Activated CD8-positive, alpha-beta T cell treated with anti-CD3 and anti-CD28 coated beads for 36 hours (primary cell): ENCODE results near the gene YKT6. TPM values are rescaled to one million over a fixed set of nuclear protein-coding genes. Genes with fewer than 3 reads are reported as not detected.

Experiments used
- ATAC-seq: fragments of 200-7000 bp; cut with Tn5 transposase; one replicate; pipeline ENCODE4 v1.10.0; 2021; ENCODE audit warnings: mild to moderate bottlenecking, moderate library complexity
- CTCF ChIA-PET: fragments of 350-600 bp; sonication (Branson Sonifier 250); formaldehyde crosslinking; loops from one replicate; lab custom pipeline; 2021; ENCODE audit warnings: antibody characterized with exemption; lab: Charles Lee
- POLR2A ChIA-PET: fragments of 350-600 bp; sonication (Branson Sonifier 250); formaldehyde crosslinking; loops from one replicate; lab custom pipeline; 2021; ENCODE audit warnings: antibody characterized with exemption; lab: Charles Lee
- DNase-seq: peaks from one replicate; pipeline ENCODE4 v3.0.0-alpha.2; 2020
- H3K27ac Mint-ChIP-seq: one replicate; pipeline ENCODE4 v1.8.0; 2021; ENCODE audit warnings: mild to moderate bottlenecking, mixed read lengths
- H3K27me3 Mint-ChIP-seq: one replicate; pipeline ENCODE4 v1.8.0; 2021; ENCODE audit warnings: mixed read lengths
- H3K36me3 Mint-ChIP-seq: one replicate; pipeline ENCODE4 v1.8.0; 2021; ENCODE audit warnings: low read depth, mixed read lengths
- H3K4me1 Mint-ChIP-seq: one replicate; pipeline ENCODE4 v1.8.0; 2021; ENCODE audit warnings: low read depth, mixed read lengths
- H3K4me3 Mint-ChIP-seq: one replicate; pipeline ENCODE4 v1.8.0; 2021; ENCODE audit warnings: mild to moderate bottlenecking, moderate library complexity, mixed read lengths
- H3K9me3 Mint-ChIP-seq: one replicate; pipeline ENCODE4 v1.8.0; 2021; ENCODE audit warnings: mixed read lengths
- intact Hi-C: fragments of 100-400 bp; cut with micrococcal nuclease; formaldehyde crosslinking; loops from one replicate; pipeline ENCODE4 v1.10.0; 2022
- total RNA-seq, 2 experiments: library from RNA; stranded (reverse); gene quantifications; one replicate each; pipeline ENCODE4 v1.2.3, GENCODE V29; 2021
- TF ChIP-seq, protein P1 (sequence below): fragments of 200-600 bp; IDR thresholded peaks from one replicate; pipeline ENCODE4 v1.8.0; 2022; ENCODE audit warnings: antibody characterized with exemption, mild to moderate bottlenecking

YKT6 gene
- total RNA-seq, 2 experiments from 2014 or later = 49.3 to 50.9 TPM

DNA sequence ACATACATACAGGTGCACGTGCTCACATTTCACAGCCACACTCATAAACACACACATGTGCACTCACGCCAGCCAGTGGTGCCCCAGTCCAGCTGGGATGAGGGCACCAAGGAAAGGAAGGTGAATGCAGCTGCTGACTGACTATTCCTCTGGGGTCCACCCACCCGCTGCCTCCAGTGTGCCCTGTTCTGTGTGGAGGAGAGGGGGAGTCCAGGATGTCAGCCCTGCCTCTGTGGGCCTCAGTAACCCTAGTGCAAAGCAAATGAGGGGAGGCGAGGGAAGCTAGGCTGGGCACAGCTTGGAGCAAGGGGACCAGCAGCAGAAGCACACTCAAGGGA is 57.6 kb downstream of the YKT6 start:
- no peaks in the 10 kb centered on the region for H3K27me3 Mint-ChIP-seq
- DNase-seq = no peak
- intact Hi-C loops = no loop called here
- ChIA-PET POLR2A (interaction anchor here (0.8 to 1.6 kb wide), 5 partner anchors 10 to 232 kb away, joined by 3 to 6 read pairs (median 4); partner anchors contain the start of genes DBNL and NUDCD3), CTCF (interaction anchor here (0.7 to 2.6 kb wide), 8 partner anchors 16 to 307 kb away, joined by 3 to 15 read pairs (median 4); partner anchors contain the start of gene DBNL)
- H3K27ac Mint-ChIP-seq = peak overlapping the region; percentile 85
- H3K36me3 Mint-ChIP-seq = no peaks in the 10 kb centered on the region
- TF ChIP-seq, protein P1, sequence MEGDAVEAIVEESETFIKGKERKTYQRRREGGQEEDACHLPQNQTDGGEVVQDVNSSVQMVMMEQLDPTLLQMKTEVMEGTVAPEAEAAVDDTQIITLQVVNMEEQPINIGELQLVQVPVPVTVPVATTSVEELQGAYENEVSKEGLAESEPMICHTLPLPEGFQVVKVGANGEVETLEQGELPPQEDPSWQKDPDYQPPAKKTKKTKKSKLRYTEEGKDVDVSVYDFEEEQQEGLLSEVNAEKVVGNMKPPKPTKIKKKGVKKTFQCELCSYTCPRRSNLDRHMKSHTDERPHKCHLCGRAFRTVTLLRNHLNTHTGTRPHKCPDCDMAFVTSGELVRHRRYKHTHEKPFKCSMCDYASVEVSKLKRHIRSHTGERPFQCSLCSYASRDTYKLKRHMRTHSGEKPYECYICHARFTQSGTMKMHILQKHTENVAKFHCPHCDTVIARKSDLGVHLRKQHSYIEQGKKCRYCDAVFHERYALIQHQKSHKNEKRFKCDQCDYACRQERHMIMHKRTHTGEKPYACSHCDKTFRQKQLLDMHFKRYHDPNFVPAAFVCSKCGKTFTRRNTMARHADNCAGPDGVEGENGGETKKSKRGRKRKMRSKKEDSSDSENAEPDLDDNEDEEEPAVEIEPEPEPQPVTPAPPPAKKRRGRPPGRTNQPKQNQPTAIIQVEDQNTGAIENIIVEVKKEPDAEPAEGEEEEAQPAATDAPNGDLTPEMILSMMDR = no peak
- H3K9me3 Mint-ChIP-seq = peaks cover 4% of the 10 kb centered on the region
- ATAC-seq = peak; percentile 8
- peaks cover 52% of the 10 kb centered on the region for H3K4me1 Mint-ChIP-seq
- peak overlapping the region; percentile 20 for H3K4me3 Mint-ChIP-seq

DNA sequence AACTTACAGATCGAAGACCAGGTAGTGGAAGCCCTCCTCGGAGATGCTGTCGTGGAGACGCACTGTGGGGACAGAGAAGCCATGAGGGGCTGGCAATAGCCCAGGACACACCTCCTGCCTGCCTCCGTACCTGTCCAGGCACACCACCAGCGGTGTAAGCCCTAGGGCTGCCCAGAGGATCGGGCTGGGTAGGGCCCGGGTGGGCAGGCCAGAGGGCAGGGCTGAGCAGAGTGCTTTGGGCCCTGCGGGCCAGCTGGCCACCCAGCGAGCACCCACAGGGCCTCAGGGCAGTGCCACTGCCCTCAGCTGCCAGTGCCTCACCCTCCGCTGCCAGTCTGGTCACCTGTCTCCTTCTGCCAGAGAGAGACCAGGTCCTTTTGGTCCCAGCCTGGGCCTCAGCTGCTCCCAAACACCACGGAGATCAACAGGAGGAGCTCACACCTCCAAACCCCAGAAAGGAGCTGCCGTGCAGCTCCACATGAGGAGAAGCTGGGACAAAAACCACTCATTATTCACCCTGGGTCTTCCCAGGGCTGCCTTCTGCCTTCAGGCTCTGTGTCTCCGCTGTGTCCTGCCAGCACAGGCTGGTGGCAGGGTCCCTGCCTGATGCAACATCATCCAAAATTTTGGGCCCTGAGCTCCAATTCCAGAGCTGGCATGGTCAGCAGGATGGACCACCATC is 58.2 kb downstream of the YKT6 start:
- H3K4me3 Mint-ChIP-seq = no peak overlapping the region
- no peaks in the 10 kb centered on the region for H3K27me3 Mint-ChIP-seq
- ATAC-seq (no peak), DNase-seq (no peak)
- intact Hi-C loops = no loop called here
- TF ChIP-seq, protein P1 = no peak
- H3K4me1 Mint-ChIP-seq = peaks cover 56% of the 10 kb centered on the region
- POLR2A ChIA-PET = interaction anchor here (0.6 to 1.5 kb wide), 5 partner anchors 12 to 232 kb away, joined by 3 to 4 read pairs (median 3); partner anchors contain the start of gene NUDCD3
- H3K36me3 Mint-ChIP-seq = no peaks in the 10 kb centered on the region
- CTCF ChIA-PET = interaction anchor here (1.1 to 2.6 kb wide), 5 partner anchors 16 to 306 kb away, joined by 3 to 15 read pairs (median 3); no protein-coding TSS in a partner anchor
- peaks cover 4% of the 10 kb centered on the region for H3K9me3 Mint-ChIP-seq
- H3K27ac Mint-ChIP-seq = peak overlapping the region; percentile 85

DNA sequence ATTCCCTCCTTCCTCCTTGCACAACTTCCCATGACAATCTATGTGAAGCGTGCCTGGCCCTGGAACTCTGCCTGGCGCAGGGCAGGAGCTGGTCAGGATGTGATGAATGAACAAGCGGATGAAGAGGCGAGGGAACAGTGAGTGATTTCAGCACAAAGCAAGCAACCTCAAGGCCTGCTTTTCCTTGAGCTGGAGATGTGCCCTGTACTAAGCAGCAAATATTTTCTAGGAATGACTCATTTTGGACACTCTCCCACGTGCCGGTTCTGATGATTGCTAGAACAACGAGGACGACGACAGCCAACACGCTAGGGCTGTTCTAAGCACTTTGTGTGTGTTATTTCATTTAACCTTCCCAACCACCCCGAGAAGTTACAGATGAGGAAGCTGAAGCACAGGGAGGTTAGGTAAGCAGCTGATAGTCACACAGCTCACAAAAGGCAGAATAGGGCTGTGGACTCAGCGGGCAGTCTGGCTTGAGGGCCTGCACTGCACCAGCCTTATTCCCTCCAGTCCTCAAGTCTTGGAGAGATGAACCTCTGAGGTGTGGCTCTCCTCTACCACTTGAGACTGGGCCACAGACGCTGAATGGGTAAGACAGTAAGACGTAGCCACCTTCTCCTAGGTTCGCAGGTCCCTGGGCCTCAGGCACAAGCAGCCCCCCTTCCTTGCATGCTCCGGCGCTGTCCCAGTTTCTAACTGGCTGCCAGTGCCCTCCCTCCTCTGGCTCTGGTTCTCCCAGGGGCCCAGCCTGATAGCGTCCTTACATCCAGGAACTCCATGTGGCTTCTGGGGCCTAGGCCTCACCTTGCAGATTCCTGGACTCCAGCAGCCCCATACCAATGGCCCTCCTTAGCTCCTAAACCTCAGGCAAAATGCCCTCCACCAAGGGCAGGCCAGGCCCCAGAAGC is 59.0 kb downstream of the YKT6 start:
- Mint-ChIP-seq H3K27me3 (no peaks in the 10 kb centered on the region), H3K4me3 (no peak overlapping the region), H3K9me3 (peaks cover 2% of the 10 kb centered on the region), H3K27ac (peak overlapping the region; percentile 82), H3K4me1 (peaks cover 56% of the 10 kb centered on the region), H3K36me3 (no peaks in the 10 kb centered on the region)
- intact Hi-C loops = no loop called here
- ATAC-seq = no peak
- TF ChIP-seq, protein P1 = no peak
- ChIA-PET POLR2A (interaction anchor here (0.6 to 1.5 kb wide), 5 partner anchors 10 to 231 kb away, joined by 3 read pairs; partner anchors contain the start of gene NUDCD3), CTCF (interaction anchor here (1.3 to 2.6 kb wide), 3 partner anchors 17 to 48 kb away, joined by 3 to 15 read pairs (median 3); no protein-coding TSS in a partner anchor)
- DNase-seq = peak; percentile 13

DNA sequence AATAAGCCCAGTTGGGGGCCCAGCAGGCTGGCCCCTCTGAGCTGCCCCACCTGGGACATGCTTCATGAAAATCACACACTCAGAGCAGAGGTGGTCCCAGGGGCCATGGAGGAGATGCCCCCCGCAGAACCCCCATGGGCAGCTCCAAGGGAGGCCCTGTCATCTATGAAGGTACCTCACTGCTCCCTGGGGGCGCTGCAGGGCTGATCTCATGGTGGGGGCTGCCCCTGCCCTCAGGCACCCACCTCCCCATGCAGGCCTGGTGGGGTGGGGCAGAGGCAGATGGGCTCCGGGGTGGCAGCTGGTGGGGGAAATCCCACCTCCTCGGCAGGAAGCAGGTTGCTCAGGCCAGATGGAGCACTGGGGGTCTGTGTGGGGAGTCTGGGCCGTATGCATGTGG is 60.5 kb downstream of the YKT6 start:
- ChIA-PET POLR2A (interaction anchor here (0.7 kb wide), 1 partner anchor 226 kb away, joined by 3 read pairs; no protein-coding TSS in a partner anchor), CTCF (interaction anchor here (1.2 to 1.6 kb wide), 2 partner anchors 20 to 47 kb away, joined by 3 read pairs; no protein-coding TSS in a partner anchor)
- ATAC-seq = no peak
- Mint-ChIP-seq H3K4me3 (no peak overlapping the region), H3K27me3 (no peaks in the 10 kb centered on the region), H3K9me3 (no peaks in the 10 kb centered on the region), H3K36me3 (no peaks in the 10 kb centered on the region), H3K4me1 (peaks cover 50% of the 10 kb centered on the region), H3K27ac (peak overlapping the region; percentile 77)
- TF ChIP-seq, protein P1 = no peak
- intact Hi-C loops = no loop called here
- DNase-seq = peak; percentile 56
